Kasumi-1 (cell line): ENCODE results near the gene MLPH.
"Not testable (repeated sequence)": the region's sequence is repeated elsewhere in the genome, so short reads cannot be mapped to it uniquely, and the experiment has no call there.

Experiments
- DNase-seq, 2 experiments: peaks; one replicate each; lab custom pipeline; 2025; lab: John Stamatoyannopoulos, UW

MLPH gene

GRCh38 chr2:237588044-237588696 lies 101.1 kb downstream of the MLPH start:
- no peak for DNase-seq

- DNase-seq: no peak
Observed at GRCh38 chr2:237590272-237591140, 103.5 kb downstream of the MLPH start, which contains the start of gene RAB17. Gene RAB17, minus strand, starts transcription at chr2:237590734. Its CDS starts 4,580 bp downstream, at chr2:237586154.

GRCh38 chr2:237591141-237591881 lies 104.3 kb downstream of the MLPH start:
- peak; percentile 2 to 10 for DNase-seq

- no peak for DNase-seq
Observed at GRCh38 chr2:237592425-237592980, 105.5 kb downstream of the MLPH start.

GRCh38 chr2:237593036-237593435 lies 106.0 kb downstream of the MLPH start:
- no peak for DNase-seq

- DNase-seq: no peak
Observed at GRCh38 chr2:237593596-237594320, 106.7 kb downstream of the MLPH start.

- DNase-seq: no peak
Observed at GRCh38 chr2:237594514-237594871, 107.4 kb downstream of the MLPH start.

- not testable (repeated sequence) for DNase-seq
Observed at GRCh38 chr2:237595829-237596519, 108.9 kb downstream of the MLPH start.

- DNase-seq: no peak
Observed at GRCh38 chr2:237596520-237597195, 109.6 kb downstream of the MLPH start.

- DNase-seq: no peak
Observed at GRCh38 chr2:237597196-237598145, 110.4 kb downstream of the MLPH start.

- DNase-seq: no peak
Observed at GRCh38 chr2:237598468-237599208, 111.6 kb downstream of the MLPH start.

- no peak for DNase-seq
Observed at GRCh38 chr2:237599465-237600110, 112.5 kb downstream of the MLPH start.

- no peak for DNase-seq
Observed at GRCh38 chr2:237600205-237600846, 113.3 kb downstream of the MLPH start.

- no peak for DNase-seq
Observed at GRCh38 chr2:237601453-237602116, 114.5 kb downstream of the MLPH start.

- no peak for DNase-seq
Observed at GRCh38 chr2:237602409-237602808, 115.4 kb downstream of the MLPH start.

- DNase-seq: no peak
Observed at GRCh38 chr2:237603049-237603717, 116.1 kb downstream of the MLPH start.
